Activated naive CD8-positive, alpha-beta T cell (primary cell): ENCODE measurements around the gene RPL12.

ENCODE experiments used
- H3K27ac Mint-ChIP-seq: one replicate; pipeline ENCODE4 v1.8.0; 2021; ENCODE audit warnings: mixed read lengths
- H3K27me3 Mint-ChIP-seq: one replicate; pipeline ENCODE4 v1.8.0; 2021; ENCODE audit warnings: mixed read lengths
- H3K36me3 Mint-ChIP-seq: one replicate; pipeline ENCODE4 v1.8.0; 2021; ENCODE audit warnings: mixed read lengths
- H3K4me1 Mint-ChIP-seq: one replicate; pipeline ENCODE4 v1.8.0; 2021; ENCODE audit warnings: low read depth, mixed read lengths
- H3K4me3 Mint-ChIP-seq: one replicate; pipeline ENCODE4 v1.8.0; 2021; ENCODE audit warnings: mild to moderate bottlenecking, mixed read lengths
- H3K9me3 Mint-ChIP-seq: one replicate; pipeline ENCODE4 v1.8.0; 2021; ENCODE audit warnings: low read depth, mixed read lengths

Gene RPL12

GRCh38 chr9:127430415-127430814 is 20.8 kb downstream of the RPL12 start:
- Mint-ChIP-seq H3K36me3 (peaks cover 32% of the 10 kb centered on the region), H3K4me3 (no peak overlapping the region), H3K27ac (peak overlapping the region; percentile 8), H3K9me3 (no peaks in the 10 kb centered on the region), H3K27me3 (no peaks in the 10 kb centered on the region), H3K4me1 (peaks cover 33% of the 10 kb centered on the region)

GRCh38 chr9:127428348-127428747 is 22.9 kb downstream of the RPL12 start:
- Mint-ChIP-seq H3K4me3 (peak overlapping the region; percentile 58), H3K36me3 (peaks cover 23% of the 10 kb centered on the region), H3K27me3 (no peaks in the 10 kb centered on the region), H3K9me3 (no peaks in the 10 kb centered on the region), H3K27ac (peak overlapping the region; percentile 41), H3K4me1 (peaks cover 41% of the 10 kb centered on the region)

- Mint-ChIP-seq H3K4me3 (peak overlapping the region; percentile 98), H3K27me3 (no peaks in the 10 kb centered on the region), H3K27ac (peak overlapping the region; percentile 92), H3K4me1 (peaks cover 44% of the 10 kb centered on the region), H3K36me3 (peaks cover 20% of the 10 kb centered on the region), H3K9me3 (no peaks in the 10 kb centered on the region)
Measured at GRCh38 chr9:127426756-127427155, 24.4 kb downstream of the RPL12 start.

GRCh38 chr9:127424676-127424999 is 26.6 kb downstream of the RPL12 start:
- Mint-ChIP-seq H3K27me3 (no peaks in the 10 kb centered on the region), H3K4me1 (peaks cover 44% of the 10 kb centered on the region), H3K36me3 (peaks cover 9% of the 10 kb centered on the region), H3K27ac (peak overlapping the region; percentile 99), H3K9me3 (no peaks in the 10 kb centered on the region), H3K4me3 (peak overlapping the region; percentile 98)

- Mint-ChIP-seq H3K4me1 (peaks cover 45% of the 10 kb centered on the region), H3K4me3 (peak within 1 kb of the TSS; percentile 98), H3K36me3 (peaks cover 9% of the 10 kb centered on the region), H3K9me3 (no peaks in the 10 kb centered on the region), H3K27me3 (no peaks in the 10 kb centered on the region), H3K27ac (peak within 1 kb of the TSS; percentile 99)
Measured at GRCh38 chr9:127423934-127424675, 27.1 kb downstream of the RPL12 start, which contains the start of gene ZNF79. Gene ZNF79 (plus strand): TSS chr9:127424382. CDS start chr9:127424788, 406 bp downstream.

- Mint-ChIP-seq H3K36me3 (peaks cover 9% of the 10 kb centered on the region), H3K4me3 (peak overlapping the region; percentile 98), H3K9me3 (no peaks in the 10 kb centered on the region), H3K4me1 (peaks cover 44% of the 10 kb centered on the region), H3K27ac (peak overlapping the region; percentile 99), H3K27me3 (no peaks in the 10 kb centered on the region)
Measured at GRCh38 chr9:127423476-127423933, 27.7 kb downstream of the RPL12 start.

GRCh38 chr9:127422787-127423186 is 28.4 kb downstream of the RPL12 start:
- H3K9me3 Mint-ChIP-seq = no peaks in the 10 kb centered on the region
- H3K36me3 Mint-ChIP-seq = peaks cover 8% of the 10 kb centered on the region
- H3K4me3 Mint-ChIP-seq = peak overlapping the region; percentile 98
- H3K4me1 Mint-ChIP-seq = peaks cover 36% of the 10 kb centered on the region
- no peak overlapping the region for H3K27ac Mint-ChIP-seq
- no peaks in the 10 kb centered on the region for H3K27me3 Mint-ChIP-seq

GRCh38 chr9:127422133-127422782 is 28.9 kb downstream of the RPL12 start:
- Mint-ChIP-seq H3K27ac (no peak overlapping the region), H3K36me3 (peaks cover 7% of the 10 kb centered on the region), H3K9me3 (no peaks in the 10 kb centered on the region), H3K27me3 (no peaks in the 10 kb centered on the region), H3K4me1 (peaks cover 32% of the 10 kb centered on the region), H3K4me3 (no peak overlapping the region)

GRCh38 chr9:127421057-127421456 is 30.1 kb downstream of the RPL12 start:
- peaks cover 22% of the 10 kb centered on the region for H3K4me1 Mint-ChIP-seq
- no peaks in the 10 kb centered on the region for H3K27me3 Mint-ChIP-seq
- H3K4me3 Mint-ChIP-seq = no peak overlapping the region

GRCh38 chr9:127419348-127419747 is 31.9 kb downstream of the RPL12 start:
- Mint-ChIP-seq H3K27me3 (peaks cover 7% of the 10 kb centered on the region), H3K4me1 (peaks cover 8% of the 10 kb centered on the region), H3K27ac (no peak overlapping the region), H3K9me3 (no peaks in the 10 kb centered on the region), H3K36me3 (no peaks in the 10 kb centered on the region), H3K4me3 (no peak overlapping the region)

More at GRCh38 chr9:127421057-127421456, 30.1 kb downstream of the RPL12 start:
- no peaks in the 10 kb centered on the region for H3K9me3 Mint-ChIP-seq
- peaks cover 2% of the 10 kb centered on the region for H3K36me3 Mint-ChIP-seq
- H3K27ac Mint-ChIP-seq = no peak overlapping the region

GRCh38 chr9:127418037-127418471 is 33.2 kb downstream of the RPL12 start:
- peak overlapping the region; percentile 42 for H3K4me3 Mint-ChIP-seq
- H3K27me3 Mint-ChIP-seq = peaks cover 14% of the 10 kb centered on the region
- peaks cover 6% of the 10 kb centered on the region for H3K4me1 Mint-ChIP-seq
- no peaks in the 10 kb centered on the region for H3K9me3 Mint-ChIP-seq
- no peaks in the 10 kb centered on the region for H3K36me3 Mint-ChIP-seq
- H3K27ac Mint-ChIP-seq = no peak overlapping the region

GRCh38 chr9:127417131-127418036 is 33.8 kb downstream of the RPL12 start:
- no peaks in the 10 kb centered on the region for H3K36me3 Mint-ChIP-seq
- H3K4me3 Mint-ChIP-seq = no peak overlapping the region
- no peaks in the 10 kb centered on the region for H3K9me3 Mint-ChIP-seq
- peaks cover 15% of the 10 kb centered on the region for H3K27me3 Mint-ChIP-seq
- no peak overlapping the region for H3K27ac Mint-ChIP-seq
- peaks cover 2% of the 10 kb centered on the region for H3K4me1 Mint-ChIP-seq

- Mint-ChIP-seq H3K9me3 (no peaks in the 10 kb centered on the region), H3K27me3 (peaks cover 24% of the 10 kb centered on the region), H3K4me1 (peaks cover 2% of the 10 kb centered on the region), H3K36me3 (no peaks in the 10 kb centered on the region), H3K27ac (no peak overlapping the region), H3K4me3 (no peak overlapping the region)
Measured at GRCh38 chr9:127415657-127416056, 35.5 kb downstream of the RPL12 start.

GRCh38 chr9:127415141-127415540 is 36.1 kb downstream of the RPL12 start:
- H3K27me3 Mint-ChIP-seq = peaks cover 24% of the 10 kb centered on the region
- H3K4me3 Mint-ChIP-seq = no peak overlapping the region
- H3K4me1 Mint-ChIP-seq = peaks cover 2% of the 10 kb centered on the region
- H3K36me3 Mint-ChIP-seq = no peaks in the 10 kb centered on the region
- H3K9me3 Mint-ChIP-seq = no peaks in the 10 kb centered on the region
- H3K27ac Mint-ChIP-seq = no peak overlapping the region

GRCh38 chr9:127411122-127411521 is 40.1 kb downstream of the RPL12 start:
- no peak overlapping the region for H3K4me3 Mint-ChIP-seq
- H3K4me1 Mint-ChIP-seq = no peaks in the 10 kb centered on the region
- H3K27me3 Mint-ChIP-seq = peaks cover 31% of the 10 kb centered on the region
- H3K27ac Mint-ChIP-seq = no peak overlapping the region
- no peaks in the 10 kb centered on the region for H3K36me3 Mint-ChIP-seq
- H3K9me3 Mint-ChIP-seq = no peaks in the 10 kb centered on the region
